Neural crest cell (in vitro differentiated cells): Measurements from ENCODE around the gene WDR7. TPM values are rescaled to one million over a fixed set of nuclear protein-coding genes. Genes with fewer than 3 reads are reported as not detected.

ENCODE experiments used
- DNase-seq: peaks from one replicate; pipeline ENCODE4 v3.0.0; 2021; ENCODE audit warnings: low read depth, mixed read lengths, low spot score
- H3K27ac Mint-ChIP-seq: one replicate; pipeline ENCODE4 v1.8.0; 2021; ENCODE audit warnings: mild to moderate bottlenecking, mixed read lengths; ENCODE audit not compliant: unreplicated experiment
- H3K27me3 Mint-ChIP-seq: 2 replicates; pipeline ENCODE4 v1.8.0; 2021; ENCODE audit warnings: low read depth, mild to moderate bottlenecking, mixed read lengths
- H3K36me3 Mint-ChIP-seq: 2 replicates; pipeline ENCODE4 v1.8.0; 2021; ENCODE audit warnings: low read depth, mild to moderate bottlenecking, mixed read lengths
- H3K4me1 Mint-ChIP-seq: 2 replicates; pipeline ENCODE4 v1.8.0; 2021; ENCODE audit warnings: mixed read lengths
- H3K4me3 Mint-ChIP-seq: one replicate; pipeline ENCODE4 v1.8.0; 2021; ENCODE audit warnings: mild to moderate bottlenecking, mixed read lengths
- H3K9me3 Mint-ChIP-seq: 2 replicates; pipeline ENCODE4 v1.8.0; 2021; ENCODE audit warnings: mixed read lengths
- total RNA-seq: library from RNA; stranded (reverse); gene quantifications from 2 replicates; pipeline ENCODE4 v1.2.1, GENCODE V29; 2021
- TF ChIP-seq, protein P1 (sequence below): fragments of 200-600 bp; sonication (generic); conservative IDR thresholded peaks from 2 replicates; pipeline ENCODE4 v1.5.0; 2021; ENCODE audit warnings: antibody characterized with exemption, mild to moderate bottlenecking

The WDR7 gene
- total RNA-seq, 1 donor from 2014 or later = 17.3 TPM

DNA sequence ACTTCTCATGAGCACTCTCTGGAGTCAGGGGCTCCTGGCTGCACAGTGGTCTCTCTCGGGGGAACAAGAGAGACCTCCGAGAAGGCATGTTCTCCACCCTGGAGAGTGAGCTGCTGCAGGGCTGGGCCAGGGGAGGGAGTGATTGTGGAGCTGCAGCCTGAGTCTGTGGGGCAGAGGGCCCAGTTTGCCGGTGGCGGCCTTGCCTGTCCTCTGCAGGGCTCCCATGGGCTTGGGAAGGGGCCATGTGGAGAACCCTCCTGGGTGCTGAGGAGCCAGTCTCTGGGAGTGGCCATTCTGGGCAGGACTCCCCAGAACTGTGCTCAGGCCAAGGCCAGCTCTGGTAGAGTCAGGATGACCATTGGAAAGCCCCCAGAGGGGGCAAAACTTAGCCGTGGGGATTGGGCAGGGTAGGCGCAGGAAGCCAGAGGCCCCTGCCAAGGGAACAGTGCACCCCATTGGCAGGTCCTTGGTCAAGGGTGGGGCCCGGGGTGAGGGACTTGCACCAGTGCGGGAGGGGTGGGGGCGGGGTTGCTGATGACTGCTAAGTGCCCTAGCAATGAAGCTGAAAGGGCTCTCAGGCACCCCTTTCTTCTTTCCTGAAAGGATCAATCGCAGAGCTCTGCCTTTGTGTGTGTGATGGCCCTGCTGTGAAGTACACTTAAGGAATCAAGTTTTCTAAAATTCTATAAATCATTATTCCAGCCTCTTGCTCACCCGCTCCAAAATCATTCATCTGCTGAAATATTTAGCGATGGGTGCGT, 426.0 kb downstream of the WDR7 start:
- peak overlapping the region; percentile 6 for H3K27ac Mint-ChIP-seq
- no peak overlapping the region for H3K4me3 Mint-ChIP-seq
- H3K4me1 Mint-ChIP-seq = peaks cover 38% of the 10 kb centered on the region
- TF ChIP-seq, protein P1, sequence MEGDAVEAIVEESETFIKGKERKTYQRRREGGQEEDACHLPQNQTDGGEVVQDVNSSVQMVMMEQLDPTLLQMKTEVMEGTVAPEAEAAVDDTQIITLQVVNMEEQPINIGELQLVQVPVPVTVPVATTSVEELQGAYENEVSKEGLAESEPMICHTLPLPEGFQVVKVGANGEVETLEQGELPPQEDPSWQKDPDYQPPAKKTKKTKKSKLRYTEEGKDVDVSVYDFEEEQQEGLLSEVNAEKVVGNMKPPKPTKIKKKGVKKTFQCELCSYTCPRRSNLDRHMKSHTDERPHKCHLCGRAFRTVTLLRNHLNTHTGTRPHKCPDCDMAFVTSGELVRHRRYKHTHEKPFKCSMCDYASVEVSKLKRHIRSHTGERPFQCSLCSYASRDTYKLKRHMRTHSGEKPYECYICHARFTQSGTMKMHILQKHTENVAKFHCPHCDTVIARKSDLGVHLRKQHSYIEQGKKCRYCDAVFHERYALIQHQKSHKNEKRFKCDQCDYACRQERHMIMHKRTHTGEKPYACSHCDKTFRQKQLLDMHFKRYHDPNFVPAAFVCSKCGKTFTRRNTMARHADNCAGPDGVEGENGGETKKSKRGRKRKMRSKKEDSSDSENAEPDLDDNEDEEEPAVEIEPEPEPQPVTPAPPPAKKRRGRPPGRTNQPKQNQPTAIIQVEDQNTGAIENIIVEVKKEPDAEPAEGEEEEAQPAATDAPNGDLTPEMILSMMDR = no peak
- peaks cover 4% of the 10 kb centered on the region for H3K9me3 Mint-ChIP-seq
- no peak for DNase-seq
- H3K36me3 Mint-ChIP-seq = no peaks in the 10 kb centered on the region
- H3K27me3 Mint-ChIP-seq = no peaks in the 10 kb centered on the region

DNA sequence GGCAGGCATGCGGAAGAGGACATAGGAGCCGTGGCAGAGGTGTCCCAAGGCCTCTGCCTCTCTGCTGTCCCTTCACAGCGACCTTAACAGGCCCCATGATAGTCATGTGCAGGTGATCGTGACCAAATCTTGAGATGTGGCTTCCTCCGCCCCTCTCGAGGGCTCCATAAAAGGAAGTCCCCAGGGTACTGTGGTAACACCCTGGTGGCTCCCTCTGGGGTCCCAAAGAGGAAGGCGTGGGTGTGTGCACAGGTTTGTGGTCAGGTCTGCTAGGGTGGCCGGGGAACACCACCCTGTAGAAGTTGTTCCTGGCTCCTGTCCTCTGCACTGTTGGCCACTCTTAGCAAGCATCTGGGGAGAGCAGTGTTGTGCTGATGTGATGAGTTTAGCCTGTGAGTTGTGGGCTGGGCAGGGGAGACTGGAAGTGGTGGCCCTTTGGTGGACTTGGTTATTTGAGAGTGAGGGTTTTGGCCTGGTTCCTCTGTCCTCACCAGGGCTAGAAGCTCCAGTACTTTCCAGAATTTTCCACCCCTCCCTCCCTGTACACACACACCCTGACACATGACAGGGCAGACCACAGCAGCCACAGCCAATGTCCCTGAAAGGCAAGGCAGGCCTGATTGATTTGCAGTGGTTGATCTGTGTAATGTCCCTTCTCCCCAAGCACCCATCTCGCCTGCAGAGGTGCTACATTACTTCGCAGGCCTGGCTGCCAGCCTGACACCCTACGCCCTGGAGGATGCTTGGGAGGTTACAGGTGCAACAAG, 426.8 kb downstream of the WDR7 start:
- TF ChIP-seq, protein P1 = no peak
- no peak overlapping the region for H3K27ac Mint-ChIP-seq
- DNase-seq = no peak
- H3K27me3 Mint-ChIP-seq = no peaks in the 10 kb centered on the region
- H3K4me1 Mint-ChIP-seq = peaks cover 38% of the 10 kb centered on the region
- H3K9me3 Mint-ChIP-seq = peaks cover 11% of the 10 kb centered on the region
- H3K36me3 Mint-ChIP-seq = no peaks in the 10 kb centered on the region
- H3K4me3 Mint-ChIP-seq = no peak overlapping the region

DNA sequence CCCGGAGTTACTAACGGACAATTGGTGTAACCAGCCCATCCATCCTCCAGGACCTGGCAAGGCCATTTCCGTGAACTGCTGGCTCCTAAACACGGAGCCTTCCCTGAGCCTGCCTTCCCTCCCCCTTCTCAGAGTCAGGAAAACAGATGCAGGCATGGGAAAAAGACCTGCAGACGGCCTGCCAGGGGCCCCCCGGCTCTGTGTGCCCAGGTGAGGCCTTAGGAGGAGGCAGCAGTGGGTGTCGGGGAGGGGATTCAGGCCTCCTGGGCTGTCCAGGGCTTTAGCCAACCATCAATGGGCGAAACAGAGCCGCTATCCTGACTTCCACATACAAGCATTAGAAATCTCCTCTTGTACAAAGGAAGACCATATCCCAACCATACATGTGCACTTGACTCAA, 427.5 kb downstream of the WDR7 start:
- peaks cover 17% of the 10 kb centered on the region for H3K9me3 Mint-ChIP-seq
- TF ChIP-seq, protein P1 = no peak
- no peak for DNase-seq
- peaks cover 2% of the 10 kb centered on the region for H3K36me3 Mint-ChIP-seq
- no peak overlapping the region for H3K27ac Mint-ChIP-seq
- peaks cover 38% of the 10 kb centered on the region for H3K4me1 Mint-ChIP-seq
- no peak overlapping the region for H3K4me3 Mint-ChIP-seq
- no peaks in the 10 kb centered on the region for H3K27me3 Mint-ChIP-seq

DNA sequence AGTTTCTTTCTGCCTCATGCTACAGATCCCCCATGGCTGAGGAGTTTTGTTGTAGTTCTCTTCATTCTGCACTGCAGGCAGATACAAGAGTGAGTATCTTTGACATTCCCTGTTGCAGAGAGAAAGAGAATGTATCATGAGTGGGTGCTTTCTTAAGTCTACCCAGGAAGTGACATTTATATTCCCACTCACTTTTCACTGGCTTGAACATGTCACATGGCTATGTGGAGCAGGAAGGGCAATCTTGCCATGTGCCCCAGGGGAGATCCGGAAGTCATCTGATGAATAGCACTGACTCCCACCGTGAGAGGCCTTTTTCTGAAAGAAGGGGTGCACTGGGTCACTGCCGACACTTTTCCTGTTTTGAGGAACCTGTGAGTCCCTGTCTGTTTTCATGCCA, 429.3 kb downstream of the WDR7 start:
- peaks cover 45% of the 10 kb centered on the region for H3K4me1 Mint-ChIP-seq
- TF ChIP-seq, protein P1 = no peak
- no peak for DNase-seq
- no peaks in the 10 kb centered on the region for H3K27me3 Mint-ChIP-seq
- no peak overlapping the region for H3K4me3 Mint-ChIP-seq
- peaks cover 2% of the 10 kb centered on the region for H3K36me3 Mint-ChIP-seq
- H3K27ac Mint-ChIP-seq = no peak overlapping the region
- peaks cover 23% of the 10 kb centered on the region for H3K9me3 Mint-ChIP-seq

DNA sequence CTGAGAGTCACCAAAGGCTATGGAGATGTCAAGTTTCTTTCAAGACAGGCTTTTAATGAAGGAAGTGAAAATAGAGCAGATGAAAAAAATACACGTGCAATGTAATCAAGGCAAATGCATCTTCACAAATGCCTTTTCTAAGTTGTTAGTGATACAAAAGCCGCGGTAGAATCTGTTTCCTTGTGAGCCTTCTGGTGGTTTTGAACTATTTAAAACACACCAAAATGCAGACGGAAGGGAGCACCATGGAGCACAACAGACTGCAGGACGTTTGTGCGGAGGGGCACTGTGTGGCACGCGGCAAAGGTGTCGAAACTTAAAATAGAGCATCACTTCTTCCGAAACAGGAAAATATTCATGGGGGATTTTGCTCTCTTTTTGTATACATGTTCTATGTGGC, 430.7 kb downstream of the WDR7 start:
- H3K36me3 Mint-ChIP-seq = peaks cover 2% of the 10 kb centered on the region
- peaks cover 23% of the 10 kb centered on the region for H3K9me3 Mint-ChIP-seq
- H3K4me1 Mint-ChIP-seq = peaks cover 35% of the 10 kb centered on the region
- H3K27ac Mint-ChIP-seq = no peak overlapping the region
- TF ChIP-seq, protein P1 = no peak
- H3K27me3 Mint-ChIP-seq = peaks cover 3% of the 10 kb centered on the region
- no peak for DNase-seq
- no peak overlapping the region for H3K4me3 Mint-ChIP-seq
